Measurements from ENCODE around the gene CCK.

The CCK gene

DNA sequence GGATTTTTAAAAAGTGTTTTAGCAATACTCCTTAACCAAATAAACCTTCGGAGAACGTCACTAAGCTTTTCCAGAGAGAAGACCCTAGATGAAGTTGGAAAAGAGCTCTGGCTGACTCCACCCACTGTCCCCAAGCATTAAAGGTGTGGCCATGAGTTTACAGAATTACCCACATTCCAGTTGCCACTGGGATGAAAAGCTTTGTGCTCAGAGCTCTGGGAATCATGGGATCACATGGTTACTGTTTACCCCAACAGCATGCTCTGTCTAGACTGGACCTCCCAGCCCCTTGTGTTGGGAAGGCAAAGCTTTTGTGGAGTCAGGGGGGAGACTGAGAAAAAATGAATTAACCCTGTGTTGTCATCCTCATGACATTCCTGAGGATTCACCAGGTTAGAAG, 55.3 kb downstream of the CCK start:
- DNase-seq (ENCODE audit: low read depth): no peak

GRCh38 chr3:42209917-42210316, 56.1 kb downstream of the CCK start:
- no peak overlapping the region for H3K4me3 ChIP-seq (ENCODE audit: low read depth, low read length)
- TF ChIP-seq CTCF (IDR thresholded peaks at IDR 0.05; ENCODE audit: insufficient read depth, low read depth, low read length, missing control alignments): no peak
- no peak for DNase-seq (ENCODE audit: low read depth)

More for the DNA sequence above, 55.3 kb downstream of the CCK start:
- H3K4me3 ChIP-seq (ENCODE audit: low read depth, low read length): no peak overlapping the region
- no peak for TF ChIP-seq CTCF (IDR thresholded peaks at IDR 0.05; ENCODE audit: insufficient read depth, low read depth, low read length, missing control alignments)

Measured in GM12865 (cell line).